Colonic mucosa (tissue), 4 donors: ENCODE measurements around the gene SLC25A31. TPM values are rescaled to one million over a fixed set of nuclear protein-coding genes. Genes with fewer than 3 reads are reported as not detected.

Experiments used
- DNase-seq: peaks from one replicate; pipeline ENCODE4 v3.0.0-alpha.2; 2020
- H3K27ac ChIP-seq: fragments of 200-600 bp; one replicate; pipeline ENCODE4 v1.8.0; 2021
- H3K27me3 ChIP-seq: fragments of 200-600 bp; one replicate; pipeline ENCODE4 v1.8.0; 2021
- H3K36me3 ChIP-seq: fragments of 200-600 bp; one replicate; pipeline ENCODE4 v1.8.0; 2021
- H3K4me1 ChIP-seq: fragments of 200-600 bp; one replicate; pipeline ENCODE4 v1.8.0; 2021; ENCODE audit warnings: mild to moderate bottlenecking
- H3K4me3 ChIP-seq: fragments of 200-600 bp; one replicate; pipeline ENCODE4 v1.8.0; 2021
- H3K9ac ChIP-seq, 2 donors: one replicate each; pipeline ENCODE4 v1.7.0; 2013; ENCODE audit warnings: control low read depth in 2 of 2, low read depth in 2 of 2, low read length in 2 of 2
- H3K9me3 ChIP-seq: fragments of 200-600 bp; one replicate; pipeline ENCODE4 v1.8.0; 2021
- intact Hi-C: fragments of 100-400 bp; cut with DNase I; formaldehyde crosslinking; loops from one replicate; pipeline ENCODE4 v1.14.1; 2022
- total RNA-seq, 2 donors: library from RNA; stranded (reverse); fragmentation: NEBNext Ultra II Directional in 1 of 2; extraction: Animal tissue kit (Norgen Biotek cat#: 25700) in 1 of 2; gene quantifications; one replicate each; pipeline ENCODE4 v1.2.1, GENCODE V29; 2021
- TF ChIP-seq, protein P1 (sequence below): fragments of 200-600 bp; IDR thresholded peaks from one replicate; pipeline ENCODE4 v1.8.0; 2022; ENCODE audit warnings: antibody characterized with exemption, mild to moderate bottlenecking
- donor health status: healthy.
- donor health status: DM: no; HTN: no; CAD: no.
- donor health status: DM: no; HTN: no; CAD: no.

SLC25A31 gene
- total RNA-seq, result not detected

DNA sequence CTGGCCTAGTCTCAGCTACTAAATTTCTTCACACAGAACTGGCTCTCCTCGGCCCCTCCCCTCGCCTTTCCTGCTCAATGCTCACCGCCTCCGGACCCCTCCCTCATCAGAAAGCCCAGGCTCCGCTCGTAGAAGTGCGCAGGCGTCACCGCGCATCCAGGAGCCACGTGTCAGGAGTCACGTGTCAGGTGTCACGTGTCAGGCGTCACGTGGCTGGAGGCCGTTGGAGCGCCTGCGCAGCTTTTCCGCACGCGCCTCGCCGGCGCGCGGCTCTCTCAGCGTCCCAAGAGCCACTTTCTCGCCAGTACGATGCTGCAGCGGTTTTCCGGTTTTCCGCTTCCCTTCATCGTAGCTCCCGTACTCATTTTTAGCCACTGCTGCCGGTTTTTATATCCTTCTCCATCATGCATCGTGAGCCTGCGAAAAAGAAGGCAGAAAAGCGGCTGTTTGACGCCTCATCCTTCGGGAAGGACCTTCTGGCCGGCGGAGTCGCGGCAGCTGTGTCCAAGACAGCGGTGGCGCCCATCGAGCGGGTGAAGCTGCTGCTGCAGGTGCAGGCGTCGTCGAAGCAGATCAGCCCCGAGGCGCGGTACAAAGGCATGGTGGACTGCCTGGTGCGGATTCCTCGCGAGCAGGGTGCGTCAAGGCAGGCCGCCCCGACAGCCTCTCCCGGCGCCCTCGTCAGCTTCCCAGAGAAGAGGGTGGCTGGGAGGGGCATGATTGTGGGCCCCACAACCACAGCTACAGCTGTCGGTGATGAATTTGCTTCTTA lies at the start of gene SLC25A31:
SLC25A31 (plus strand) TSS at position 259 of the 772 bp plus-strand sequence; CDS start at position 405, 146 bp downstream.
- no peak for DNase-seq
- TF ChIP-seq, protein P1, sequence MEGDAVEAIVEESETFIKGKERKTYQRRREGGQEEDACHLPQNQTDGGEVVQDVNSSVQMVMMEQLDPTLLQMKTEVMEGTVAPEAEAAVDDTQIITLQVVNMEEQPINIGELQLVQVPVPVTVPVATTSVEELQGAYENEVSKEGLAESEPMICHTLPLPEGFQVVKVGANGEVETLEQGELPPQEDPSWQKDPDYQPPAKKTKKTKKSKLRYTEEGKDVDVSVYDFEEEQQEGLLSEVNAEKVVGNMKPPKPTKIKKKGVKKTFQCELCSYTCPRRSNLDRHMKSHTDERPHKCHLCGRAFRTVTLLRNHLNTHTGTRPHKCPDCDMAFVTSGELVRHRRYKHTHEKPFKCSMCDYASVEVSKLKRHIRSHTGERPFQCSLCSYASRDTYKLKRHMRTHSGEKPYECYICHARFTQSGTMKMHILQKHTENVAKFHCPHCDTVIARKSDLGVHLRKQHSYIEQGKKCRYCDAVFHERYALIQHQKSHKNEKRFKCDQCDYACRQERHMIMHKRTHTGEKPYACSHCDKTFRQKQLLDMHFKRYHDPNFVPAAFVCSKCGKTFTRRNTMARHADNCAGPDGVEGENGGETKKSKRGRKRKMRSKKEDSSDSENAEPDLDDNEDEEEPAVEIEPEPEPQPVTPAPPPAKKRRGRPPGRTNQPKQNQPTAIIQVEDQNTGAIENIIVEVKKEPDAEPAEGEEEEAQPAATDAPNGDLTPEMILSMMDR, result no peak
- intact Hi-C loops, result no loop called here

DNA sequence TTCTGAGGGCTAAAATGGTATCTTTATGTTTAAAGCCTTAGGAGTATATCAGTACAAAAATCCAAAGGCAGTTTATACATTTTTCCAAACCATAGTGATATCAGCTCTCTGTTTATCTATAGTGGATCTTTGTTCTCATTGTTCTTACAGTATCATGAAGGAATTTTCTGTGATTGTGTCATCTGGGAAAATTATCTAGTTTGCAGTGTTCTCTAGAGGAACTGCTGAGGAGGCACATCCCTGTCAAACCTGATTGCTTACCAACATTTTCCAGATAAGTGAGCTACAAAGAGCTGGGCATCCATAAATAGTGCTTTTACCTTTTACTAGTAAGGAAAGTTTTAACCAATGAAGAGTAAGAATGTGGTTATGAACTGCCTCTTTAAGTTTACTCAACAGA lies 44.9 kb upstream of the SLC25A31 start:
- TF ChIP-seq, protein P1, result no peak
- H3K27ac ChIP-seq, result no peak overlapping the region
- H3K36me3 ChIP-seq, result no peaks in the 10 kb centered on the region
- no peaks in the 10 kb centered on the region for H3K4me1 ChIP-seq
- intact Hi-C loops, result no loop called here
- H3K9me3 ChIP-seq, result no peaks in the 10 kb centered on the region
- H3K27me3 ChIP-seq, result no peaks in the 10 kb centered on the region
- DNase-seq, result no peak
- H3K9ac ChIP-seq, result no peak overlapping the region
- no peak overlapping the region for H3K4me3 ChIP-seq

More for the DNA sequence above, at the start of gene SLC25A31:
- no peaks in the 10 kb centered on the region for H3K27me3 ChIP-seq
- H3K4me1 ChIP-seq, result no peaks in the 10 kb centered on the region
- H3K9ac ChIP-seq, result no peak within 1 kb of the TSS
- H3K36me3 ChIP-seq, result no peaks in the 10 kb centered on the region
- H3K9me3 ChIP-seq, result no peaks in the 10 kb centered on the region
- H3K4me3 ChIP-seq, result no peak within 1 kb of the TSS
- no peak within 1 kb of the TSS for H3K27ac ChIP-seq

DNA sequence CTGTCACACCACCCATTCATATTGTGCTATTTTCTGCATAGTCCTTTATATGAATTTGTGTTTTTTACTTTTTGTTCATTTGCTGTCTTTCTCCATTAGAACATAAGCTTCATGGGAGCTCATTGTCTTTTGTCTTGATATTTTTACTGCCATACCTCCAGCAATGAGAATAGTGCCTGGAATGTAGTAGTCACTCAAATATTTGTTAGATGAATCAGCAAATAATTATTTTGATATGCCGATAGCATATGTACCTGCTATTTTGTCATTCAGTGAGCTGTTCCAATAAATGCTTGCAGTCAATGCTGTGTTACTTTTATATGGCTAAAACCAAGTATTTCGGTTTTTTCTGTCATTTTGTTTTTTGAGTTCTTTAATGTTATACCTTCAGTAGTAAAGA lies 43.5 kb upstream of the SLC25A31 start:
- no peak overlapping the region for H3K27ac ChIP-seq
- TF ChIP-seq, protein P1, result no peak
- no peak for DNase-seq
- intact Hi-C loops, result no loop called here
- H3K4me1 ChIP-seq, result no peaks in the 10 kb centered on the region
- H3K9me3 ChIP-seq, result no peaks in the 10 kb centered on the region
- no peak overlapping the region for H3K4me3 ChIP-seq
- H3K27me3 ChIP-seq, result no peaks in the 10 kb centered on the region
- H3K36me3 ChIP-seq, result no peaks in the 10 kb centered on the region
- H3K9ac ChIP-seq, result no peak overlapping the region

DNA sequence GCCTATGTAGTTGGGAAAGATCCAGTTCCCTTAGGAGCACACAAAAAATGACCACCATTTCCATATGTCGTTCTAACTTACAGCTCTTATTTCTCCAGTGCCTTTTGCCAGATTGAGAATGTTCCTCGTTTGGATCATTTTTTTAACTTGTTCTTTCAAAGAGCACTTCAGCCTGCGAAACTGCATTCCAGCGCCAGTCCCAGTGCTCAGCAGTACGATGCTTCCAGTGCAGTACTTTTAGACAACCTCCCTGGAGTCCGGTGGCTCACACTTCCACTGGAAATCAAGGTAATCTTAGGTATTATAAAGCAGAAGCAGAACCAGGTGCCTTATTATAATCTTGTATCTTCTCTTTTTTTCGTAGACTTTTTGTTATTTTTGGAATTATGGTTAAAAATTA lies 42.6 kb upstream of the SLC25A31 start:
- H3K4me3 ChIP-seq, result no peak overlapping the region
- DNase-seq, result no peak
- no peaks in the 10 kb centered on the region for H3K36me3 ChIP-seq
- H3K9me3 ChIP-seq, result no peaks in the 10 kb centered on the region
- no peaks in the 10 kb centered on the region for H3K27me3 ChIP-seq
- H3K27ac ChIP-seq, result no peak overlapping the region
- no peak overlapping the region for H3K9ac ChIP-seq
- TF ChIP-seq, protein P1, result no peak
- intact Hi-C loops, result no loop called here
- H3K4me1 ChIP-seq, result no peaks in the 10 kb centered on the region

DNA sequence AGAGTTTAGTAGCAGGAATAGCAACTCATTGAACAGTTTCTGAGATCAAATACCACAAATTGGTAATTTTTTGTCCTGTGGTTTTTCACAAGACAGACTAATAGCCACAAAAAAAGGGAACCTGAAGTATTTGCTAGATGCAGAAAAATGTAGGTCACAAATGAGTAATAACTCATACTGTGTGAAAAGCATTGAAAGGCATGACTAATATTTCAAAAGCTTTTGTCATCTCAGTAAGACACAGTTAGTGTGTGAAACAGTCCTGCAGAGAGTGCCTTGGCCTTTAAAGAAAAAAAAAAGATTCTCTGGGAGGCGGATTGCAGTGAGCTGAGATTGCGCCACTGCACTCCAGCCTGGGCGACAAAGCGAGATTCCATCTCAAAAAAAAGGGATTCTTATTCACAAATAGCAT lies 31.4 kb upstream of the SLC25A31 start:
- H3K36me3 ChIP-seq, result no peaks in the 10 kb centered on the region
- TF ChIP-seq, protein P1, result no peak
- no peak overlapping the region for H3K4me3 ChIP-seq
- intact Hi-C loops, result no loop called here
- no peaks in the 10 kb centered on the region for H3K9me3 ChIP-seq
- H3K27ac ChIP-seq, result no peak overlapping the region
- no peaks in the 10 kb centered on the region for H3K27me3 ChIP-seq
- no peaks in the 10 kb centered on the region for H3K4me1 ChIP-seq
- DNase-seq, result no peak
- H3K9ac ChIP-seq, result no peak overlapping the region
